Esophagus squamous epithelium (tissue), 5 donors: ENCODE measurements around the gene SLC51B. TPM values are rescaled to one million over a fixed set of nuclear protein-coding genes. Genes with fewer than 3 reads are reported as not detected.
"Not testable (repeated sequence)": the region's sequence is repeated elsewhere in the genome, so short reads cannot be mapped to it uniquely, and the experiment has no call there.

Source experiments
- DNase-seq: peaks from one replicate; lab custom pipeline; 2025; lab: John Stamatoyannopoulos, UW
- H3K27ac ChIP-seq, 4 donors: fragments of 200-600 bp; sonication (generic); one replicate each; pipeline ENCODE4 v1.5.1; 2016 to 2019; ENCODE audit warnings: mild to moderate bottlenecking in 1 of 4
- H3K27me3 ChIP-seq, 4 donors: fragments of 200-600 bp; sonication (generic); 1 replicate in 3 of 4; 2 replicates in 1 of 4; pipeline versions ENCODE4 v1.5.1 to v1.6.0; 2017 to 2021; ENCODE audit warnings: antibody characterized with exemption in 1 of 4
- H3K36me3 ChIP-seq, 3 donors: fragments of 200-600 bp; sonication (generic); one replicate each; pipeline ENCODE4 v1.5.1; 2016 to 2019
- H3K4me1 ChIP-seq, 3 donors: fragments of 200-600 bp; sonication (generic); one replicate each; pipeline ENCODE4 v1.5.1; 2017 to 2019
- H3K4me3 ChIP-seq, 4 donors: fragments of 200-600 bp; sonication (generic); 1 replicate in 3 of 4; 2 replicates in 1 of 4; pipeline ENCODE4 v1.5.1; 2016 to 2019; ENCODE audit warnings: mild to moderate bottlenecking in 2 of 4, moderate library complexity in 1 of 4
- H3K9me3 ChIP-seq, 3 donors: fragments of 200-600 bp; sonication (generic); one replicate each; pipeline ENCODE4 v1.5.1; 2016 to 2019
- CTCF ChIP-seq, 6 experiments: fragments of 450-650 bp in 4 of 6; fragments of 200-600 bp in 2 of 6; sonication (generic) in 2 of 6; IDR thresholded peaks; one replicate each; pipeline ENCODE4 v1.5.1; 2016 to 2019; ENCODE audit warnings: antibody characterized with exemption in 6 of 6, mild to moderate bottlenecking in 4 of 6, moderate library complexity in 4 of 6
- POLR2A ChIP-seq, 4 donors: fragments of 450-650 bp; IDR thresholded peaks; one replicate each; pipeline ENCODE4 v1.6.1; 2017; ENCODE audit warnings: antibody characterized with exemption in 4 of 4, mild to moderate bottlenecking in 4 of 4, moderate library complexity in 3 of 4
- WGBS, 2 donors: methylation state at CpG; one replicate each; pipeline ENCODE4 v1.1.5; 2018; 5-methylcytosine and 5-hydroxymethylcytosine counted together
- intact Hi-C: fragments of 100-400 bp; cut with DNase I; formaldehyde crosslinking; loops from one replicate; pipeline ENCODE4 v1.15.0; 2022
- total RNA-seq, 4 donors: library from RNA; depleted of rRNA; stranded (reverse); fragments of >200 nt; gene quantifications; one replicate each; pipeline ENCODE4 v1.1.0, GENCODE V29; 2016
- donor health status: DM: yes; HTN: yes; CAD: no.

SLC51B gene
- total RNA-seq, 4 donors from 2014 or later: not detected

DNA sequence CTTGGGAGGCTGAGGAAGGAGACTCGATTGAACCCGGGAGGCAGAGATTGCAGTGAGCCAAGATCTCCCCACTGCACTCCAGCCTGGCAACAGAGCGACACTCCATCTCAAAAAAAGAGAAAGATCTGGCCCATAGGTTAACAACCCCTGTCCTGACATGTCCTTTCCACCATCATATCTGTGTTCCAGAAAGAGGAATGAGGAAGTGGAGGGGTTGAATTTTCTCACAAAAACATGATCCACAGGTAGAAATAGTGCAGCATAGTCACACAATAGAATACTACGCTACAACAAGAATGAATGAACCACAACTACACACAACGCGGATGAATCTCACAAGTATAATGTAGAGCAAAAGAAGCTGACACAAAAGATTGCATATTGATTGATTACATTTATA, 4.7 kb upstream of the SLC51B start:
- peaks cover 0 to 28% (median 15%) of the 10 kb centered on the region in 3 donors for H3K4me1 ChIP-seq
- WGBS, 2 donors: 37 to 61% methylated on average over 5 to 6 of the region's 6 CpGs
- H3K9me3 ChIP-seq: no peaks in the 10 kb centered on the region
- H3K27me3 ChIP-seq: no peaks in the 10 kb centered on the region
- H3K27ac ChIP-seq: no peak overlapping the region
- DNase-seq: no peak
- intact Hi-C loops: no loop called here
- TF ChIP-seq POLR2A (IDR thresholded peaks at IDR 0.05) (no peak), CTCF (IDR thresholded peaks at IDR 0.05) (no peak)
- no peaks in the 10 kb centered on the region for H3K36me3 ChIP-seq
- no peak overlapping the region for H3K4me3 ChIP-seq

DNA sequence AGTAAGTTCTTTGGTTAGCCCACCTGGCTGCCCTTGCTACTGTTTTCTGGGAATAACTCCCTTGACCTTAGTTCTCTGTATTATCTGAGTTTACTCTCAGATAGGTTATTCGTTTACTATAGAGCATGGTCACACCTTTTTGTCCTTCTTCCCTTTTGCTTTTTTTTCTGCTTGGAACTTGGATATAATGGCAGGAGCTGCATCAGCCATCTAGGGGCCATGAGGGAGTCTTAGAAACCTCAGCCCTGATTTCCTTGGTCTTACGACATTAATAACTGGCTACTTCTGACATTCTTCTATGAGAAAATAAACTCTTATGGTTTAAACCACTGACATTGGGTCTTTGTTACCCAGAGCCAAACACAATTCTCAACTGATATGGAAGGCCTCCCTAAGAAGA, 3.4 kb upstream of the SLC51B start:
- Histone ChIP-seq H3K27me3 (no peaks in the 10 kb centered on the region), H3K27ac (no peak overlapping the region), H3K9me3 (no peaks in the 10 kb centered on the region), H3K4me3 (no peak overlapping the region), H3K36me3 (no peaks in the 10 kb centered on the region), H3K4me1 (peaks cover 0 to 30% (median 15%) of the 10 kb centered on the region in 3 donors)
- intact Hi-C loops: no loop called here
- TF ChIP-seq POLR2A (IDR thresholded peaks at IDR 0.05) (no peak), CTCF (IDR thresholded peaks at IDR 0.05) (no peak)
- DNase-seq: no peak
- WGBS, 2 donors: 92 to 100% methylated on average over 2 of the region's 2 CpGs

DNA sequence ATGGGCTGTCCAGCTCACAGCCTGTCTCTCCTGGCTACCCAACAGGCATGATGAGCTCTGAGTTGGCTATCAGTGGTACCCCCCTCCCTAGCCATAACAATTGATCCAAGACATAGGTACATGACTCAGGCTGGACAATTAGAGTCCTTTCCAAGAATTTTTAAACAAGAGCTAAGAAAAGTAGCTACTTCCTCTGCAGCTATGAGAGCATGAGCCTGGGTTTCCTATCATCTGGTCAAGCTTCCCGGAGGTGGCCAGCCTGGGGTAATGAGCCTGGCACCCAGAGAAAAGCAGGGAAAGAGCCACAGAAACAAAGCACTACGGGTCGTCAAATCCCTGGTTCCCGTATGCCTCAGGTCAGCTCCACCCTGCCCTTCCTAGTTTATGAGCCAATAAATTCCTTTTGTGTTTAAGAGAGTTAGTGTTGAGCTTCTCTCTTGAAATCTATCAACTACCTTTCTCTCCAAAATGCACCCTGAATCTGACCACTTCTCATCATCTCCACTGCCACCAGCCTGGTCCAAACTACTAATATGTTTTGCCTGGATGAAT, 2.3 kb upstream of the SLC51B start:
- WGBS, 2 donors: 49 to 59% methylated on average over 4 of the region's 4 CpGs
- H3K27ac ChIP-seq: peak overlapping the region in 1 of 4 donors; percentile 55
- intact Hi-C loops: no loop called here

DNA sequence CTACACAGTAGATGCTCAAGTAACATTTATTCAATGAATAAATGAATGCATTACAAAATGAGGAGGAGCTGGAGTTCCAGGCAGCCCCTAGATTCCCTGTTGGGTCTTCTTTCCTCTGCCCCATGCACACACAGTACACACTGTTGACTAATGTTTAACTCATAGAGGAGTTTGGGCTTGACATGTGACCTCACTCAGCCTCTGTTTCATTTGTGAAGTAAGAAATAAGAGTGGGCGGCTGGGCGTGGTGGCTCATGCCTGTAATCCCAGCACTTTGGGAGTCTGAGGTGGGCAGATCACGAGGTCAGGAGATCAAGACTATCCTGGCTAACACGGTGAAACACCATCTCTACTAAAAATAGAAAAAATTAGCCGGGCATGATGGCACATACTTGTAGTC, 969 bp upstream of the SLC51B start:
- H3K27ac ChIP-seq: peak overlapping the region in 1 of 4 donors; percentile 46
- H3K27me3 ChIP-seq, DNase-seq, H3K9me3 ChIP-seq, H3K4me3 ChIP-seq, intact Hi-C loops, H3K36me3 ChIP-seq: not testable (repeated sequence)
- WGBS, 2 donors: 30 to 43% methylated on average over 5 of the region's 5 CpGs
- peaks cover 0 to 33% (median 15%) of the 10 kb centered on the region in 3 donors for H3K4me1 ChIP-seq

More for the DNA sequence above, 2.3 kb upstream of the SLC51B start:
- no peak overlapping the region for H3K4me3 ChIP-seq
- peaks cover 0 to 30% (median 15%) of the 10 kb centered on the region in 3 donors for H3K4me1 ChIP-seq
- H3K27me3 ChIP-seq: no peaks in the 10 kb centered on the region
- H3K36me3 ChIP-seq: no peaks in the 10 kb centered on the region
- no peaks in the 10 kb centered on the region for H3K9me3 ChIP-seq
- TF ChIP-seq CTCF (IDR thresholded peaks at IDR 0.05) (no peak), POLR2A (IDR thresholded peaks at IDR 0.05) (no peak)
- DNase-seq: no peak

DNA sequence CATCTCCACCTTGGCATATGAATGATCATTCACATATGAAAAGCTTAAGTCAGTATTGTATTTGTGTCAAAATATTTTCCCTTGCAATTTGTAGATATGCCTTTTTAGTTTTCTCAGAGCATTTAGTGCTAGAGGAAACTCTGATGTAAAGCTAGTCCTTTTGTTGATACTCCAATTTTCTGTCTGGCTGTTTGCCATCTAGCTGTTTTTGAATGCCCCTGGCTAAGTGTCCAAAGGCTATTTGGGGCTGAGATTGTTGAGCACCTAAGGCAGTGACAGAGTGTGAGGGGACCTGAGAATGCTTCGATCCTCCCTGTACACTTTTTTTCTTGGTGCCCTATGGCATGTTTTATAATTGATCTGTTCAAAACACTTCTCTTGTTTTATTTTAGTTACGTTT, 3.1 kb downstream of the SLC51B start:
- no peak for DNase-seq
- WGBS, 2 donors: 68 to 79% methylated on average over 2 of the region's 2 CpGs
- Histone ChIP-seq H3K4me1 (peaks cover 4 to 39% (median 22%) of the 10 kb centered on the region in 3 donors), H3K36me3 (peaks cover 0 to 7% (median 0%) of the 10 kb centered on the region in 3 donors), H3K27me3 (no peaks in the 10 kb centered on the region), H3K9me3 (no peaks in the 10 kb centered on the region), H3K4me3 (no peak overlapping the region), H3K27ac (no peak overlapping the region)
- intact Hi-C loops: no loop called here
- TF ChIP-seq CTCF (IDR thresholded peaks at IDR 0.05) (no peak), POLR2A (IDR thresholded peaks at IDR 0.05) (no peak)
